HUES48 (cell line): Measurements from ENCODE around the gene SLCO4A1.

Experiments used
- H3K27ac ChIP-seq: one replicate; pipeline ENCODE4 v1.7.0; 2013; ENCODE audit warnings: low read depth, low read length, inconsistent platforms
- H3K27me3 ChIP-seq: 2 replicates; pipeline ENCODE4 v1.6.1; 2013; ENCODE audit warnings: mild to moderate bottlenecking, low read length; ENCODE audit not compliant: control insufficient read depth, insufficient read depth
- H3K36me3 ChIP-seq: 2 replicates; pipeline ENCODE4 v1.6.1; 2013; ENCODE audit warnings: low read length; ENCODE audit not compliant: control insufficient read depth, insufficient read depth
- H3K4me1 ChIP-seq: 2 replicates; pipeline ENCODE4 v1.6.1; 2013; ENCODE audit warnings: mild to moderate bottlenecking, low read length; ENCODE audit not compliant: control insufficient read depth, insufficient read depth
- H3K4me3 ChIP-seq: 2 replicates; pipeline ENCODE4 v1.5.1; 2013; ENCODE audit warnings: mild to moderate bottlenecking, low read depth, low read length
- H3K9ac ChIP-seq: 2 replicates; pipeline ENCODE4 v1.6.1; 2013; ENCODE audit warnings: mild to moderate bottlenecking, low read depth, low read length, moderate library complexity
- H3K9me3 ChIP-seq: 2 replicates; pipeline ENCODE4 v1.6.1; 2013; ENCODE audit warnings: low read length; ENCODE audit not compliant: control insufficient read depth, insufficient read depth

The SLCO4A1 gene

GRCh38 chr20:62649140-62649539 lies 6.8 kb downstream of the SLCO4A1 start:
- H3K27me3 ChIP-seq, result peaks cover 10% of the 10 kb centered on the region
- no peaks in the 10 kb centered on the region for H3K9me3 ChIP-seq
- H3K4me1 ChIP-seq, result peaks cover 8% of the 10 kb centered on the region; the same call in 1 of the 2 replicates
- no peak overlapping the region for H3K4me3 ChIP-seq
- H3K27ac ChIP-seq, result no peak overlapping the region
- H3K36me3 ChIP-seq, result 0 out of 2 replicates have a peak, but pooled peaks cover 2% of the 10 kb centered on the region
- H3K9ac ChIP-seq, result no peak overlapping the region

GRCh38 chr20:62650551-62651284 lies 8.4 kb downstream of the SLCO4A1 start:
- Histone ChIP-seq H3K9me3 (no peaks in the 10 kb centered on the region), H3K4me3 (no peak overlapping the region), H3K36me3 (0 out of 2 replicates have a peak, but pooled peaks cover 2% of the 10 kb centered on the region), H3K4me1 (peaks cover 8% of the 10 kb centered on the region; the same call in 1 of the 2 replicates), H3K27me3 (no peaks in the 10 kb centered on the region), H3K27ac (no peak overlapping the region), H3K9ac (no peak overlapping the region)

- H3K4me1 ChIP-seq, result peaks cover 8% of the 10 kb centered on the region; the same call in 1 of the 2 replicates
- H3K9ac ChIP-seq, result no peak overlapping the region
- H3K36me3 ChIP-seq, result 0 out of 2 replicates have a peak, but pooled peaks cover 2% of the 10 kb centered on the region
- H3K27me3 ChIP-seq, result no peaks in the 10 kb centered on the region
- H3K9me3 ChIP-seq, result no peaks in the 10 kb centered on the region
- no peak overlapping the region for H3K27ac ChIP-seq
- no peak overlapping the region for H3K4me3 ChIP-seq
Measured at GRCh38 chr20:62651285-62652021, 9.2 kb downstream of the SLCO4A1 start.

GRCh38 chr20:62652041-62652893 lies 10.0 kb downstream of the SLCO4A1 start:
- Histone ChIP-seq H3K9me3 (no peaks in the 10 kb centered on the region), H3K36me3 (peaks cover 3% of the 10 kb centered on the region; the same call in 1 of the 2 replicates), H3K27ac (no peak overlapping the region), H3K27me3 (no peaks in the 10 kb centered on the region), H3K4me1 (peaks cover 8% of the 10 kb centered on the region; the same call in 1 of the 2 replicates), H3K9ac (no peak overlapping the region), H3K4me3 (peak overlapping the region; percentile 23; the same call in 1 of the 2 replicates)

- Histone ChIP-seq H3K4me3 (no peak overlapping the region), H3K9ac (no peak overlapping the region), H3K4me1 (peaks cover 8% of the 10 kb centered on the region; the same call in 1 of the 2 replicates), H3K27me3 (no peaks in the 10 kb centered on the region), H3K27ac (no peak overlapping the region), H3K9me3 (no peaks in the 10 kb centered on the region), H3K36me3 (peaks cover 4% of the 10 kb centered on the region; the same call in 1 of the 2 replicates)
Measured at GRCh38 chr20:62652894-62653305, 10.6 kb downstream of the SLCO4A1 start.

- H3K4me1 ChIP-seq, result peaks cover 8% of the 10 kb centered on the region; the same call in 1 of the 2 replicates
Measured at GRCh38 chr20:62653373-62653772, 11.1 kb downstream of the SLCO4A1 start.

GRCh38 chr20:62653951-62654685 lies 11.8 kb downstream of the SLCO4A1 start:
- no peaks in the 10 kb centered on the region for H3K9me3 ChIP-seq
- no peak overlapping the region for H3K27ac ChIP-seq
- H3K4me1 ChIP-seq, result peaks cover 8% of the 10 kb centered on the region; the same call in 1 of the 2 replicates
- peaks cover 4% of the 10 kb centered on the region; the same call in 1 of the 2 replicates for H3K36me3 ChIP-seq
- no peak overlapping the region for H3K4me3 ChIP-seq
- H3K27me3 ChIP-seq, result no peaks in the 10 kb centered on the region
- H3K9ac ChIP-seq, result no peak overlapping the region

More at GRCh38 chr20:62653373-62653772, 11.1 kb downstream of the SLCO4A1 start:
- Histone ChIP-seq H3K9me3 (no peaks in the 10 kb centered on the region), H3K27me3 (no peaks in the 10 kb centered on the region), H3K4me3 (no peak overlapping the region), H3K27ac (no peak overlapping the region), H3K9ac (no peak overlapping the region), H3K36me3 (peaks cover 4% of the 10 kb centered on the region; the same call in 1 of the 2 replicates)

GRCh38 chr20:62655282-62656196 lies 13.2 kb downstream of the SLCO4A1 start:
- Histone ChIP-seq H3K36me3 (peaks cover 3% of the 10 kb centered on the region; the same call in 1 of the 2 replicates), H3K9me3 (no peaks in the 10 kb centered on the region), H3K27ac (no peak overlapping the region), H3K4me1 (peaks cover 8% of the 10 kb centered on the region; the same call in 1 of the 2 replicates), H3K27me3 (no peaks in the 10 kb centered on the region), H3K9ac (no peak overlapping the region), H3K4me3 (no peak overlapping the region)

- peaks cover 2% of the 10 kb centered on the region; the same call in 1 of the 2 replicates for H3K36me3 ChIP-seq
- peaks cover 6% of the 10 kb centered on the region; the same call in 1 of the 2 replicates for H3K4me1 ChIP-seq
Measured at GRCh38 chr20:62656197-62656918, 14.1 kb downstream of the SLCO4A1 start.

More at GRCh38 chr20:62656197-62656918, 14.1 kb downstream of the SLCO4A1 start:
- H3K27me3 ChIP-seq, result no peaks in the 10 kb centered on the region
- no peak overlapping the region for H3K4me3 ChIP-seq
- no peak overlapping the region for H3K27ac ChIP-seq
- H3K9me3 ChIP-seq, result no peaks in the 10 kb centered on the region
- H3K9ac ChIP-seq, result no peak overlapping the region
